Measurements from ENCODE around the gene PLCB2.

DNA sequence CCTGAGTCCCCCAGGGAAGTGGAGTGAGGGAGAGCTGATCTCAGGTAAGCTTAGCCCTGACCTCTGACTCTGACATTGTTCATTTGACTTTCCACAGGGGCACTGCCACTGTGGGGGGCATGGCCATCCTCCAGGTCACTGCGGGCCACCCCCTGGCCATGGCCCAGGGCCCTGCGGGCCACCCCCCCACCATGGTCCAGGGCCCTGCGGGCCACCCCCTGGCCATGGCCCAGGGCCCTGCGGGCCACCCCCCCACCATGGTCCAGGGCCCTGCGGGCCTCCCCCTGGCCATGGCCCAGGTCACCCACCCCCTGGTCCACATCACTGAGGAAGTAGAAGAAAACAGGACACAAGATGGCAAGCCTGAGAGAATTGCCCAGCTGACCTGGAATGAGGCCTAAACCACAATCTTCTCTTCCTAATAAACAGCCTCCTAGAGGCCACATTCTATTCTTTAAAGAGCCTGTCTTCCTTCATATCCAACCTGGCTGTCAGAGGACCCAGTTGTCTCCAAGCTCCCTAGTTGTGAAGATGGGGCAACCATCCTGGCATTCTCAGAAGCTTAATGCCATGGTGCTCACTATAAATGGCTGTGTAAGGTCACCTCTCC is 48.3 kb upstream of the PLCB2 start:
- TF ChIP-seq, protein P1, sequence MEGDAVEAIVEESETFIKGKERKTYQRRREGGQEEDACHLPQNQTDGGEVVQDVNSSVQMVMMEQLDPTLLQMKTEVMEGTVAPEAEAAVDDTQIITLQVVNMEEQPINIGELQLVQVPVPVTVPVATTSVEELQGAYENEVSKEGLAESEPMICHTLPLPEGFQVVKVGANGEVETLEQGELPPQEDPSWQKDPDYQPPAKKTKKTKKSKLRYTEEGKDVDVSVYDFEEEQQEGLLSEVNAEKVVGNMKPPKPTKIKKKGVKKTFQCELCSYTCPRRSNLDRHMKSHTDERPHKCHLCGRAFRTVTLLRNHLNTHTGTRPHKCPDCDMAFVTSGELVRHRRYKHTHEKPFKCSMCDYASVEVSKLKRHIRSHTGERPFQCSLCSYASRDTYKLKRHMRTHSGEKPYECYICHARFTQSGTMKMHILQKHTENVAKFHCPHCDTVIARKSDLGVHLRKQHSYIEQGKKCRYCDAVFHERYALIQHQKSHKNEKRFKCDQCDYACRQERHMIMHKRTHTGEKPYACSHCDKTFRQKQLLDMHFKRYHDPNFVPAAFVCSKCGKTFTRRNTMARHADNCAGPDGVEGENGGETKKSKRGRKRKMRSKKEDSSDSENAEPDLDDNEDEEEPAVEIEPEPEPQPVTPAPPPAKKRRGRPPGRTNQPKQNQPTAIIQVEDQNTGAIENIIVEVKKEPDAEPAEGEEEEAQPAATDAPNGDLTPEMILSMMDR (IDR thresholded peaks at IDR 0.05): no peak
- no peak for TF ChIP-seq POLR2A (IDR thresholded peaks at IDR 0.05)

Measured in gastroesophageal sphincter (tissue), 3 donors.